IPS-18a (cell line): ENCODE data around the gene UQCRHL.

ENCODE experiments used
- H3K27ac ChIP-seq: one replicate; pipeline ENCODE4 v1.5.1; 2013; ENCODE audit warnings: low read length
- H3K27me3 ChIP-seq: one replicate; pipeline ENCODE4 v1.6.1; 2013; ENCODE audit warnings: mild to moderate bottlenecking, low read length; ENCODE audit not compliant: control insufficient read depth, insufficient read depth
- H3K36me3 ChIP-seq: one replicate; pipeline ENCODE4 v1.6.1; 2013; ENCODE audit warnings: low read depth, low read length; ENCODE audit not compliant: control insufficient read depth
- H3K4me1 ChIP-seq: one replicate; pipeline ENCODE4 v1.6.1; 2013; ENCODE audit warnings: low read depth, low read length; ENCODE audit not compliant: control insufficient read depth
- H3K4me3 ChIP-seq: one replicate; pipeline ENCODE4 v1.5.1; 2013; ENCODE audit warnings: low read length
- H3K9ac ChIP-seq: one replicate; pipeline ENCODE4 v1.6.1; 2013; ENCODE audit warnings: mild to moderate bottlenecking, low read length, moderate library complexity
- H3K9me3 ChIP-seq: one replicate; pipeline ENCODE4 v1.6.1; 2013; ENCODE audit warnings: low read depth, low read length; ENCODE audit not compliant: control insufficient read depth

Gene UQCRHL

GRCh38 chr1:15777909-15778707 lies 29.3 kb downstream of the UQCRHL start:
- H3K27ac ChIP-seq = no peak overlapping the region
- peaks cover 63% of the 10 kb centered on the region for H3K36me3 ChIP-seq
- H3K4me3 ChIP-seq = no peak overlapping the region
- no peaks in the 10 kb centered on the region for H3K4me1 ChIP-seq
- no peaks in the 10 kb centered on the region for H3K27me3 ChIP-seq
- no peaks in the 10 kb centered on the region for H3K9me3 ChIP-seq
- no peak overlapping the region for H3K9ac ChIP-seq

- Histone ChIP-seq H3K36me3 (peaks cover 66% of the 10 kb centered on the region), H3K9me3 (no peaks in the 10 kb centered on the region), H3K4me1 (no peaks in the 10 kb centered on the region), H3K27ac (no peak overlapping the region), H3K27me3 (no peaks in the 10 kb centered on the region), H3K4me3 (no peak overlapping the region), H3K9ac (no peak overlapping the region)
Observed at GRCh38 chr1:15775706-15776105, 31.7 kb downstream of the UQCRHL start.

- no peaks in the 10 kb centered on the region for H3K9me3 ChIP-seq
- peaks cover 69% of the 10 kb centered on the region for H3K36me3 ChIP-seq
- H3K4me1 ChIP-seq = no peaks in the 10 kb centered on the region
- no peak overlapping the region for H3K9ac ChIP-seq
- H3K4me3 ChIP-seq = no peak overlapping the region
- H3K27me3 ChIP-seq = no peaks in the 10 kb centered on the region
- no peak overlapping the region for H3K27ac ChIP-seq
Observed at GRCh38 chr1:15771836-15772515, 35.5 kb downstream of the UQCRHL start.

GRCh38 chr1:15770313-15770962 lies 37.0 kb downstream of the UQCRHL start:
- Histone ChIP-seq H3K9me3 (no peaks in the 10 kb centered on the region), H3K27me3 (no peaks in the 10 kb centered on the region), H3K27ac (no peak overlapping the region), H3K36me3 (peaks cover 67% of the 10 kb centered on the region), H3K9ac (no peak overlapping the region), H3K4me1 (no peaks in the 10 kb centered on the region), H3K4me3 (no peak overlapping the region)

- H3K27ac ChIP-seq = no peak overlapping the region
- H3K4me3 ChIP-seq = no peak overlapping the region
Observed at GRCh38 chr1:15768388-15768787, 39.1 kb downstream of the UQCRHL start.

GRCh38 chr1:15767941-15768340 lies 39.5 kb downstream of the UQCRHL start:
- H3K27me3 ChIP-seq = no peaks in the 10 kb centered on the region
- no peak overlapping the region for H3K27ac ChIP-seq
- H3K9ac ChIP-seq = no peak overlapping the region
- H3K36me3 ChIP-seq = peaks cover 61% of the 10 kb centered on the region
- no peak overlapping the region for H3K4me3 ChIP-seq
- no peaks in the 10 kb centered on the region for H3K9me3 ChIP-seq
- H3K4me1 ChIP-seq = no peaks in the 10 kb centered on the region

More at GRCh38 chr1:15768388-15768787, 39.1 kb downstream of the UQCRHL start:
- Histone ChIP-seq H3K4me1 (no peaks in the 10 kb centered on the region), H3K36me3 (peaks cover 62% of the 10 kb centered on the region), H3K9ac (no peak overlapping the region), H3K9me3 (no peaks in the 10 kb centered on the region), H3K27me3 (no peaks in the 10 kb centered on the region)

GRCh38 chr1:15765495-15766194 lies 41.8 kb downstream of the UQCRHL start:
- H3K27me3 ChIP-seq = no peaks in the 10 kb centered on the region
- H3K9ac ChIP-seq = no peak overlapping the region
- no peak overlapping the region for H3K4me3 ChIP-seq
- peaks cover 6% of the 10 kb centered on the region for H3K4me1 ChIP-seq
- no peaks in the 10 kb centered on the region for H3K9me3 ChIP-seq
- peaks cover 45% of the 10 kb centered on the region for H3K36me3 ChIP-seq
- no peak overlapping the region for H3K27ac ChIP-seq

GRCh38 chr1:15764890-15765289 lies 42.6 kb downstream of the UQCRHL start:
- H3K4me3 ChIP-seq = no peak overlapping the region
- H3K9me3 ChIP-seq = no peaks in the 10 kb centered on the region
- no peak overlapping the region for H3K9ac ChIP-seq
- no peak overlapping the region for H3K27ac ChIP-seq
- H3K4me1 ChIP-seq = peaks cover 6% of the 10 kb centered on the region
- H3K27me3 ChIP-seq = no peaks in the 10 kb centered on the region
- peaks cover 38% of the 10 kb centered on the region for H3K36me3 ChIP-seq

- Histone ChIP-seq H3K27ac (no peak overlapping the region), H3K36me3 (peaks cover 37% of the 10 kb centered on the region), H3K27me3 (no peaks in the 10 kb centered on the region), H3K4me1 (peaks cover 6% of the 10 kb centered on the region), H3K4me3 (no peak overlapping the region), H3K9me3 (no peaks in the 10 kb centered on the region), H3K9ac (no peak overlapping the region)
Observed at GRCh38 chr1:15764269-15764764, 43.1 kb downstream of the UQCRHL start.

GRCh38 chr1:15762546-15762945 lies 44.9 kb downstream of the UQCRHL start:
- Histone ChIP-seq H3K4me1 (peaks cover 12% of the 10 kb centered on the region), H3K4me3 (no peak overlapping the region), H3K9ac (no peak overlapping the region), H3K27me3 (no peaks in the 10 kb centered on the region), H3K36me3 (peaks cover 22% of the 10 kb centered on the region), H3K9me3 (no peaks in the 10 kb centered on the region), H3K27ac (no peak overlapping the region)
